ENCODE results near the gene PLIN1.

Gene PLIN1

DNA sequence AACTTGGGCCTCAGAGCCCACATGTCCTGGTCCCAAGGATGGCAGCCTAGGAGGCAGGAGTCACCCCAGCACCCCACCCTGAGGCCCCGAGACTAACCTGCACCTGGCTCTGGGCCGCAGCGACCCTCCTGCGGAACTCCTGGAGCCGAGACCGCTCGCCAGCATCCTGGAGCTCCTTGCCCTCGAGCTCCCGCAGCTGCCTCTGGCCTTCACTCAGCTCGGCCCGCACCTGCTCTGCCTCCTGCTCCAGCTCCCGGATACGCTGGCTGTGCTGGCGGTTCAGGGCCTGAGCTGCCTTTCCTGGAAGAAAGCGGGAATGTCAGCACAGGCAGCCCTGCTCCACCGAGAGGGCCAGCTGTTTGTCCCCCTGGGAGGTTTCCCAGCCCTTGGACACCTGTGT is 37.1 kb downstream of the PLIN1 start:
- no peak for DNase-seq (ENCODE audit: low read depth)
- H3K4me3 ChIP-seq (ENCODE audit: low read depth, low read length) = no peak overlapping the region
- TF ChIP-seq, protein P1, sequence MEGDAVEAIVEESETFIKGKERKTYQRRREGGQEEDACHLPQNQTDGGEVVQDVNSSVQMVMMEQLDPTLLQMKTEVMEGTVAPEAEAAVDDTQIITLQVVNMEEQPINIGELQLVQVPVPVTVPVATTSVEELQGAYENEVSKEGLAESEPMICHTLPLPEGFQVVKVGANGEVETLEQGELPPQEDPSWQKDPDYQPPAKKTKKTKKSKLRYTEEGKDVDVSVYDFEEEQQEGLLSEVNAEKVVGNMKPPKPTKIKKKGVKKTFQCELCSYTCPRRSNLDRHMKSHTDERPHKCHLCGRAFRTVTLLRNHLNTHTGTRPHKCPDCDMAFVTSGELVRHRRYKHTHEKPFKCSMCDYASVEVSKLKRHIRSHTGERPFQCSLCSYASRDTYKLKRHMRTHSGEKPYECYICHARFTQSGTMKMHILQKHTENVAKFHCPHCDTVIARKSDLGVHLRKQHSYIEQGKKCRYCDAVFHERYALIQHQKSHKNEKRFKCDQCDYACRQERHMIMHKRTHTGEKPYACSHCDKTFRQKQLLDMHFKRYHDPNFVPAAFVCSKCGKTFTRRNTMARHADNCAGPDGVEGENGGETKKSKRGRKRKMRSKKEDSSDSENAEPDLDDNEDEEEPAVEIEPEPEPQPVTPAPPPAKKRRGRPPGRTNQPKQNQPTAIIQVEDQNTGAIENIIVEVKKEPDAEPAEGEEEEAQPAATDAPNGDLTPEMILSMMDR (IDR thresholded peaks at IDR 0.05; ENCODE audit: low read depth, low read length) = no peak
- TF ChIP-seq POLR2A (IDR thresholded peaks at IDR 0.05; ENCODE audit: extremely low read depth, insufficient read length) = no peak
- no peak for TF ChIP-seq MYC (IDR thresholded peaks at IDR 0.05; ENCODE audit: low read depth, low read length)
- TF ChIP-seq, protein P2, sequence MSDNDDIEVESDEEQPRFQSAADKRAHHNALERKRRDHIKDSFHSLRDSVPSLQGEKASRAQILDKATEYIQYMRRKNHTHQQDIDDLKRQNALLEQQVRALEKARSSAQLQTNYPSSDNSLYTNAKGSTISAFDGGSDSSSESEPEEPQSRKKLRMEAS (IDR thresholded peaks at IDR 0.05; ENCODE audit: low read depth, low read length) = no peak

GRCh38 chr15:89641053-89641452 is 38.1 kb downstream of the PLIN1 start:
- H3K4me3 ChIP-seq (ENCODE audit: low read depth, low read length) = no peak overlapping the region
- DNase-seq (ENCODE audit: low read depth) = no peak
- TF ChIP-seq MYC (IDR thresholded peaks at IDR 0.05; ENCODE audit: low read depth, low read length) (no peak), POLR2A (IDR thresholded peaks at IDR 0.05; ENCODE audit: extremely low read depth, insufficient read length) (no peak)
- TF ChIP-seq, protein P1 (IDR thresholded peaks at IDR 0.05; ENCODE audit: low read depth, low read length) = no peak
- TF ChIP-seq, protein P2 (IDR thresholded peaks at IDR 0.05; ENCODE audit: low read depth, low read length) = no peak

GRCh38 chr15:89640245-89640644 is 38.9 kb downstream of the PLIN1 start:
- no peak for TF ChIP-seq POLR2A (IDR thresholded peaks at IDR 0.05; ENCODE audit: extremely low read depth, insufficient read length)
- TF ChIP-seq, protein P2 (IDR thresholded peaks at IDR 0.05; ENCODE audit: low read depth, low read length) = no peak
- no peak for TF ChIP-seq MYC (IDR thresholded peaks at IDR 0.05; ENCODE audit: low read depth, low read length)
- TF ChIP-seq, protein P1 (IDR thresholded peaks at IDR 0.05; ENCODE audit: low read depth, low read length) = no peak
- no peak for DNase-seq (ENCODE audit: low read depth)

DNA sequence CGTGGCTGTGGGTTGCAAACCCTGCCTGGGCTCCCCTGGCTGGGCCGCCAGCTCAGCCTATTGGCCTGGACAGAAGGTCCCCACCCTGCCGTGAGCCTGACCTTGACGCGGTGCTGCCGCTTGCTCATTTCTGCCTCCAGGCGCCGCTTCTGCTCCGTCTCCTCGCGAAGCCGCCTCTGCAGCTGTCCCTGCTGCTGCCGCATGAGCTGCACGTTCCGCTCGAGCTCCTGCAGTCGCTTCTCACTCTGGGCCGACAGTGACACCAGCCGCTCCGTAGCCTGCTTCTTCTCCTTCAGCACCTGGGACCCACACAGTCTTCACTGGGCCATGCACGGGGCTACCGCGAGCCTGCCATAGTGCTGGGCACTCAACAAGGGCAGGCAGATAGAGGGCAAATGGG is 45.6 kb downstream of the PLIN1 start:
- TF ChIP-seq, protein P2 (IDR thresholded peaks at IDR 0.05; ENCODE audit: low read depth, low read length) = no peak
- TF ChIP-seq MYC (IDR thresholded peaks at IDR 0.05; ENCODE audit: low read depth, low read length) (no peak), POLR2A (IDR thresholded peaks at IDR 0.05; ENCODE audit: extremely low read depth, insufficient read length) (no peak)
- TF ChIP-seq, protein P1 (IDR thresholded peaks at IDR 0.05; ENCODE audit: low read depth, low read length) = no peak
- H3K4me3 ChIP-seq (ENCODE audit: low read depth, low read length) = no peak overlapping the region
- no peak for DNase-seq (ENCODE audit: low read depth)

More at GRCh38 chr15:89640245-89640644, 38.9 kb downstream of the PLIN1 start:
- no peak overlapping the region for H3K4me3 ChIP-seq (ENCODE audit: low read depth, low read length)

DNA sequence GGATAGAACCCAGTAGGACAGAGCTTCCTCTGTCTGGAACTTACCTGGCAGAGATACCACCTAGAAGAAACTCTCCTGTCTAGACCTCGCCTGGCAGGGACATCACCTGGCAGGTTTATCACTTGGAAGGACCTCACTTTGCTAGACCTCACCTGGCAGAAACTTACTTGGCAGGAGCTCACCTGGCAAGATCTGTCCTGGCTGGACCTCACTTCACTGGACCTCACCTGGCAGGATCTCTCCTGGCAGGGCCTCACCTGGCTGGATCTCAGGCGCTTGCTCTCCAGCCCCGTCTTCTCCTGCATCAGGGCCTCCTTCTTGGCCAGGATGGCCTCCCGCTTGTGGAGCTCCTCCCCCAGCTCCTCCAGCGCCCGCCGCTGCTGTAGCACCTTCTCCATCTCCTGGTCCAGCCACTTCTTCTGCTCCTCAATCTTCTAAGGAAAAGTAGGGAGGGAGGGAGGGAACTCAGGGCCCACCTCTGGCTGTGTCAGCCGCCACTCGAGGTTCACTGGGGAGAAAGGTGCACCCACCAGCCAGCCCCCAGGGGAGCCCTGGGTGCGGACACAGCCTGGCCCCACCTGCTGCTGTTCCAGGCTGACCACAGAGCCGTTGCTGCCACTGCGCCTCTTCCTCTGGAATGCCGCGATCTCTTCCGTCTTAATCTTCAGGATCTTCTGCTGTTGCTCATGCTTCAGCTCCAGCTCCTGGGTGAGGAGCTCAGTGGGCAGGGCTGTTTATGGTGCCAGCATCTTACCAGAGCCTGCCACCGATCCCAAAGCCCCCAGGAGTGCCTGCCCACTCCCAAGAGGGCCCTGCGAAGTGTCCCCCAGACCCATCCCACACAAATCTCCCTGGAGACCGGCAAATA is 46.4 kb downstream of the PLIN1 start:
- TF ChIP-seq, protein P1 (IDR thresholded peaks at IDR 0.05; ENCODE audit: low read depth, low read length) = no peak
- TF ChIP-seq MYC (IDR thresholded peaks at IDR 0.05; ENCODE audit: low read depth, low read length) (no peak), POLR2A (IDR thresholded peaks at IDR 0.05; ENCODE audit: extremely low read depth, insufficient read length) (no peak)
- TF ChIP-seq, protein P2 (IDR thresholded peaks at IDR 0.05; ENCODE audit: low read depth, low read length) = no peak
- no peak for DNase-seq (ENCODE audit: low read depth)
- H3K4me3 ChIP-seq (ENCODE audit: low read depth, low read length) = no peak overlapping the region
